H1 (cell line): ENCODE data around the gene ASCL1. TPM values are rescaled to one million over a fixed set of nuclear protein-coding genes. Genes with fewer than 3 reads are reported as not detected.

Experiments
- CTCF ChIA-PET: fragments of 300-600 bp; sonication (Branson Sonifier 250); formaldehyde crosslinking; loops from one replicate; lab custom pipeline; 2021; ENCODE audit not compliant: partially characterized antibody; lab: Charles Lee
- POLR2A ChIA-PET: fragments of 300-600 bp; sonication (Branson Sonifier 250); formaldehyde crosslinking; loops from one replicate; lab custom pipeline; 2021; ENCODE audit warnings: inconsistent platforms; ENCODE audit not compliant: partially characterized antibody; lab: Charles Lee
- DNase-seq, 2 experiments: peaks; one replicate each; pipeline versions ENCODE4 v3.0.0 to v3.0.0-alpha.2; 2010 to 2022; ENCODE audit warnings: low spot score in 2 of 2, low read depth in 1 of 2, mixed read lengths in 1 of 2
- FAIRE-seq: peaks from 2 replicates; lab custom pipeline; 2011; peaks lifted over from hg19 to GRCh38; lab: Jason Lieb, UNC
- H2AFZ ChIP-seq: 2 replicates; pipeline ENCODE4 v1.8.1; 2012; ENCODE audit warnings: low read length, inconsistent platforms
- H2AK5ac ChIP-seq: 2 replicates; pipeline ENCODE4 v1.6.1; 2013; ENCODE audit warnings: low read depth, low read length
- H2BK120ac ChIP-seq: replicated peaks from 2 replicates; pipeline ENCODE3; 2013; ENCODE audit warnings: low read depth, low read length, inconsistent platforms
- H2BK12ac ChIP-seq: 2 replicates; pipeline ENCODE4 v1.6.1; 2013; ENCODE audit warnings: low read depth, low read length
- H2BK15ac ChIP-seq: 2 replicates; pipeline ENCODE4 v1.6.1; 2013; ENCODE audit warnings: low read length
- H2BK20ac ChIP-seq: 2 replicates; pipeline ENCODE4 v1.6.1; 2013; ENCODE audit warnings: low read length
- H2BK5ac ChIP-seq: 2 replicates; pipeline ENCODE4 v1.6.1; 2013; ENCODE audit warnings: low read depth, low read length
- H3K14ac ChIP-seq: 2 replicates; pipeline ENCODE4 v1.6.1; 2013; ENCODE audit warnings: inconsistent platforms; ENCODE audit not compliant: insufficient read length
- H3K18ac ChIP-seq: 2 replicates; pipeline ENCODE4 v1.6.1; 2013; ENCODE audit warnings: low read length; ENCODE audit errors: extremely low read depth
- H3K23ac ChIP-seq: 2 replicates; pipeline ENCODE4 v1.6.1; 2013; ENCODE audit warnings: inconsistent platforms; ENCODE audit not compliant: insufficient read length
- H3K23me2 ChIP-seq: 2 replicates; pipeline ENCODE4 v1.6.1; 2013; ENCODE audit warnings: low read depth, low read length
- H3K27ac ChIP-seq: 2 replicates; pipeline ENCODE4 v1.6.1; 2011; ENCODE audit warnings: low read depth, low read length, inconsistent platforms
- H3K27me3 ChIP-seq, 4 experiments: replicated peaks in 1 of 4; 1 replicate in 1 of 4; 2 replicates in 3 of 4; pipeline versions ENCODE4 v1.6.1 to v1.8.1; 2011 to 2013; ENCODE audit warnings: low read length in 3 of 4, mild to moderate bottlenecking in 3 of 4, inconsistent platforms in 2 of 4, mixed read lengths in 2 of 4, moderate library complexity in 1 of 4; ENCODE audit not compliant: control insufficient read depth in 3 of 4, insufficient read depth in 3 of 4; ENCODE audit errors: extremely low read depth in 1 of 4
- H3K36me3 ChIP-seq, 4 experiments: 2 replicates each; pipeline versions ENCODE4 v1.6.1 to v1.8.1; 2011 to 2013; ENCODE audit warnings: mild to moderate bottlenecking in 4 of 4, low read length in 3 of 4, moderate library complexity in 2 of 4, control low read depth in 1 of 4, inconsistent platforms in 1 of 4; ENCODE audit not compliant: insufficient read depth in 4 of 4, control insufficient read depth in 2 of 4
- H3K4ac ChIP-seq: replicated peaks from 2 replicates; pipeline ENCODE3; 2013; ENCODE audit warnings: low read length, low read depth, mixed read lengths, inconsistent platforms; ENCODE audit not compliant: insufficient read length
- H3K4me1 ChIP-seq, 4 experiments: replicated peaks in 1 of 4; 1 replicate in 1 of 4; 2 replicates in 3 of 4; pipeline versions ENCODE4 v1.6.1 to v1.8.1; 2011 to 2013; ENCODE audit warnings: low read length in 3 of 4, inconsistent platforms in 2 of 4, mixed read lengths in 1 of 4; ENCODE audit not compliant: insufficient read depth in 4 of 4, control insufficient read depth in 3 of 4
- H3K4me2 ChIP-seq, 2 experiments: 2 replicates each; pipeline versions ENCODE4 v1.6.1 to v1.8.1; 2011 to 2013; ENCODE audit warnings: low read depth in 2 of 2, low read length in 2 of 2, control low read depth in 1 of 2, inconsistent platforms in 1 of 2, mild to moderate bottlenecking in 1 of 2; ENCODE audit not compliant: insufficient read depth in 1 of 2
- H3K4me3 ChIP-seq, 4 experiments: fragments of 200-600, 300-600 bp in 1 of 4; sonication (generic), shearing (Covaris generic), sonication (Bioruptor Twin) in 1 of 4; 2 replicates each; pipeline versions ENCODE4 v1.5.1 to v1.8.1; 2011 to 2016; ENCODE audit warnings: low read length in 4 of 4, low read depth in 3 of 4, control low read depth in 2 of 4, inconsistent platforms in 2 of 4, mild to moderate bottlenecking in 2 of 4, mixed read lengths in 1 of 4, moderate library complexity in 1 of 4; ENCODE audit not compliant: insufficient read depth in 2 of 4; ENCODE audit errors: extremely low read depth in 1 of 4
- H3K56ac ChIP-seq: replicated peaks from 2 replicates; pipeline ENCODE3; 2013; ENCODE audit warnings: low read depth, mild to moderate bottlenecking, mixed read lengths, low read length, inconsistent platforms; ENCODE audit not compliant: insufficient read length
- H3K79me1 ChIP-seq: 2 replicates; pipeline ENCODE4 v1.6.1; 2013; ENCODE audit warnings: low read depth, low read length, control low read depth
- H3K79me2 ChIP-seq, 2 experiments: 2 replicates each; pipeline versions ENCODE4 v1.6.1 to v1.8.1; 2012 to 2013; ENCODE audit warnings: low read length in 2 of 2, mild to moderate bottlenecking in 2 of 2, inconsistent platforms in 1 of 2; ENCODE audit not compliant: insufficient read depth in 2 of 2, control insufficient read depth in 1 of 2
- H3K9ac ChIP-seq, 4 experiments: replicated peaks in 1 of 4; 1 replicate in 1 of 4; 2 replicates in 3 of 4; pipeline versions ENCODE4 v1.6.1 to v1.8.1; 2011 to 2013; ENCODE audit warnings: low read depth in 3 of 4, low read length in 3 of 4, control low read depth in 2 of 4, mild to moderate bottlenecking in 2 of 4, moderate library complexity in 2 of 4, inconsistent platforms in 1 of 4; ENCODE audit errors: extremely low read depth in 1 of 4
- H3K9me3 ChIP-seq, 2 experiments: 2 replicates each; pipeline versions ENCODE4 v1.6.1 to v1.8.1; 2012 to 2013; ENCODE audit warnings: mild to moderate bottlenecking in 2 of 2, moderate library complexity in 2 of 2, control low read depth in 1 of 2, inconsistent platforms in 1 of 2, low read depth in 1 of 2, low read length in 1 of 2, mixed read lengths in 1 of 2; ENCODE audit not compliant: insufficient read depth in 2 of 2
- H4K20me1 ChIP-seq, 2 experiments: replicated peaks in 1 of 2; 2 replicates each; pipeline versions ENCODE3 to v1.8.1; 2011 to 2013; ENCODE audit warnings: inconsistent platforms in 2 of 2, low read length in 2 of 2, mild to moderate bottlenecking in 1 of 2; ENCODE audit not compliant: insufficient read depth in 2 of 2, control insufficient read depth in 1 of 2
- H4K5ac ChIP-seq: 2 replicates; pipeline ENCODE4 v1.6.1; 2013; ENCODE audit warnings: low read length, low read depth, mixed read lengths, inconsistent platforms; ENCODE audit not compliant: insufficient read length
- H4K8ac ChIP-seq: 2 replicates; pipeline ENCODE4 v1.8.0; 2013; ENCODE audit warnings: mild to moderate bottlenecking, moderate library complexity, low read length, inconsistent platforms; ENCODE audit not compliant: insufficient read depth; ENCODE audit errors: extremely low read depth
- H4K91ac ChIP-seq: replicated peaks from 2 replicates; pipeline ENCODE3; 2013; ENCODE audit warnings: low read length, mixed read lengths, inconsistent platforms; ENCODE audit not compliant: insufficient read length
- BACH1 ChIP-seq: IDR thresholded peaks from 2 replicates; pipeline ENCODE4 v1.6.1; 2012; ENCODE audit warnings: low read length, improper control_type of control experiment
- CTCF ChIP-seq, 3 experiments: IDR thresholded peaks; 1 replicate in 2 of 3; 2 replicates in 1 of 3; pipeline versions ENCODE4 v1.5.1 to v1.6.1; 2011; ENCODE audit warnings: low read length in 3 of 3, mild to moderate bottlenecking in 3 of 3, inconsistent platforms in 2 of 3, low read depth in 1 of 3, moderate library complexity in 1 of 3; ENCODE audit not compliant: insufficient read depth in 1 of 3; ENCODE audit errors: control extremely low read depth in 1 of 3
- E2F6 ChIP-seq: IDR thresholded peaks from 2 replicates; pipeline ENCODE4 v1.6.1; 2012; ENCODE audit warnings: inconsistent platforms
- JUND ChIP-seq: IDR thresholded peaks from 2 replicates; pipeline ENCODE4 v1.6.1; 2011; ENCODE audit warnings: mild to moderate bottlenecking, improper control_type of control experiment, low read length
- POLR2A ChIP-seq, 2 experiments: IDR thresholded peaks; 1 replicate in 1 of 2; 2 replicates in 1 of 2; pipeline ENCODE4 v1.6.1; 2011; ENCODE audit warnings: low read depth in 2 of 2, low read length in 2 of 2, mild to moderate bottlenecking in 2 of 2; ENCODE audit errors: control extremely low read depth in 1 of 2
- POU5F1 ChIP-seq: IDR thresholded peaks from 2 replicates; pipeline ENCODE4 v1.6.1; 2011; ENCODE audit warnings: low read depth, mild to moderate bottlenecking, low read length, moderate library complexity
- RXRA ChIP-seq: IDR thresholded peaks from 2 replicates; pipeline ENCODE4 v1.6.1; 2011; ENCODE audit warnings: low read depth, mild to moderate bottlenecking, low read length, moderate library complexity; ENCODE audit not compliant: insufficient read depth
- SIX5 ChIP-seq: IDR thresholded peaks from 2 replicates; pipeline ENCODE4 v1.6.1; 2011; ENCODE audit warnings: mild to moderate bottlenecking, low read depth, low read length
- SP4 ChIP-seq: IDR thresholded peaks from 2 replicates; pipeline ENCODE4 v1.6.1; 2012; ENCODE audit warnings: low read length, inconsistent platforms
- ZNF274 ChIP-seq: IDR thresholded peaks from 2 replicates; pipeline ENCODE4 v1.7.0; 2012; ENCODE audit warnings: low read length, borderline replicate concordance; ENCODE audit errors: extremely low read depth
- WGBS, 2 experiments: shearing (Covaris generic) in 1 of 2; methylation state at CpG; one replicate each; pipeline versions ENCODE4 v1.1.6 to v1.1.7; 2013 to 2015; ENCODE audit warnings: low lambda C conversion rate in 2 of 2, mixed read lengths in 2 of 2, inconsistent platforms in 1 of 2, low coverage in 1 of 2, missing lambda C conversion rate in 1 of 2; ENCODE audit not compliant: insufficient replicate concordance in 2 of 2, insufficient coverage in 1 of 2, insufficient read length in 1 of 2; ENCODE audit errors: extremely low coverage in 1 of 2, missing lambda C conversion rate in 1 of 2; 5-methylcytosine and 5-hydroxymethylcytosine counted together
- polyA plus RNA-seq, 7 experiments: library from polyadenylated mRNA; depleted of rRNA in 3 of 7; stranded (reverse) in 5 of 7; unstranded in 2 of 7; fragments of >200 nt in 5 of 7; fragments of 200-250 nt in 2 of 7; gene quantifications; 1 replicate in 5 of 7; 2 replicates in 1 of 7; 4 replicates in 1 of 7; pipeline versions ENCODE4 v1.2.1 to v1.2.3, GENCODE V29; 2011 to 2013; ENCODE audit warnings: missing spikeins in 2 of 7, mixed read lengths in 2 of 7
- total RNA-seq: library from RNA; stranded (reverse); fragmentation: NEBNext Ultra II Directional; extraction: Animal tissue kit (Norgen Biotek cat#: 25700); gene quantifications from 2 replicates; pipeline ENCODE4 v1.2.1, GENCODE V29; 2021

Gene ASCL1
- total and polyA plus RNA-seq, 2 of the 8 experiments (the other 6 are each of a cell fraction or from before 2014, with no cell fraction given) = 0.12 TPM; not detected in 1

- Histone ChIP-seq H4K8ac (no peak overlapping the region), H3K4me2 (no peak overlapping the region), H3K27ac (no peak overlapping the region), H3K23ac (no peak overlapping the region), H4K5ac (no peak overlapping the region), H3K4ac (no peak overlapping the region), H2AK5ac (no peak overlapping the region), H3K4me3 (no peak overlapping the region), H2BK12ac (no peak overlapping the region), H3K79me2 (no peaks in the 10 kb centered on the region), H3K27me3 (no peaks in the 10 kb centered on the region; a peak in 1 of 7 replicates), H2AFZ (no peak overlapping the region), H2BK5ac (no peak overlapping the region), H3K9me3 (no peaks in the 10 kb centered on the region), H3K56ac (no peak overlapping the region), H2BK120ac (no peak overlapping the region), H4K91ac (no peak overlapping the region), H2BK15ac (no peak overlapping the region), H3K9ac (no peak overlapping the region), H3K23me2 (peaks cover 3% of the 10 kb centered on the region; the same call in 1 of the 2 replicates), H4K20me1 (no peaks in the 10 kb centered on the region), H3K79me1 (no peaks in the 10 kb centered on the region), H3K18ac (no peak overlapping the region), H3K14ac (no peak overlapping the region), H2BK20ac (no peak overlapping the region), H3K36me3 (no peaks in the 10 kb centered on the region), H3K4me1 (no peaks in the 10 kb centered on the region)
- ChIA-PET CTCF (interaction anchor here (2.0 to 5.3 kb wide), 2 partner anchors 17 to 29 kb away, joined by 4 to 24 read pairs; no protein-coding TSS in a partner anchor), POLR2A (no interaction called here)
- FAIRE-seq (no peak), DNase-seq (no peak)
- TF ChIP-seq JUND = no peak
- no peak for TF ChIP-seq POLR2A (IDR thresholded peaks at IDR 0.05; ENCODE audit: control extremely low read depth in 1 of 2, low read depth in 2 of 2, low read length in 2 of 2)
- TF ChIP-seq SIX5 = no peak
- TF ChIP-seq SP4 = no peak
- TF ChIP-seq ZNF274 = no peak
- no peak for TF ChIP-seq BACH1
- no peak for TF ChIP-seq E2F6
- TF ChIP-seq POU5F1 = no peak
- TF ChIP-seq RXRA = no peak
- TF ChIP-seq CTCF (IDR thresholded peaks at IDR 0.05; ENCODE audit: control extremely low read depth in 1 of 3, insufficient read depth in 1 of 3, low read depth in 1 of 3, low read length in 3 of 3) = no peak
- WGBS, 2 experiments = 89% methylated on average over 16 of the region's 16 CpGs; no CpG with 5 or more reads in 1 of the 2 experiments
Measured at GRCh38 chr12:102977945-102978706, 20.7 kb downstream of the ASCL1 start.
